Lower leg skin (tissue), 4 donors: ENCODE data around the gene RASSF4. TPM values are rescaled to one million over a fixed set of nuclear protein-coding genes. Genes with fewer than 3 reads are reported as not detected.

Experiments used
- DNase-seq, 2 donors: peaks; one replicate each; pipeline ENCODE4 v3.0.0-alpha.2; 2019; ENCODE audit warnings: low spot score in 2 of 2
- H3K4me3 ChIP-seq: fragments of 200-600 bp; sonication (generic); 2 replicates; pipeline ENCODE4 v1.5.1; 2017; ENCODE audit warnings: mild to moderate bottlenecking, low read depth; ENCODE audit not compliant: poor library complexity, severe bottlenecking
- CTCF ChIP-seq, 3 donors: fragments of 450-650 bp; IDR thresholded peaks; one replicate each; pipeline ENCODE4 v1.5.1; 2016; ENCODE audit warnings: antibody characterized with exemption in 3 of 3, mild to moderate bottlenecking in 3 of 3, moderate library complexity in 2 of 3
- POLR2A ChIP-seq, 2 donors: fragments of 450-650 bp; IDR thresholded peaks; one replicate each; pipeline ENCODE4 v1.6.1; 2016 to 2017; ENCODE audit warnings: antibody characterized with exemption in 2 of 2, mild to moderate bottlenecking in 1 of 2, moderate library complexity in 1 of 2
- WGBS, 2 donors: methylation state at CpG; one replicate each; pipeline ENCODE4 v1.1.5; 2018; 5-methylcytosine and 5-hydroxymethylcytosine counted together
- intact Hi-C: fragments of 100-400 bp; cut with DNase I; formaldehyde crosslinking; loops from one replicate; pipeline ENCODE4 v1.15.0; 2023; ENCODE audit warnings: low total_unique reads
- total RNA-seq, 4 donors: library from RNA; depleted of rRNA; stranded (reverse); fragments of >200 nt; gene quantifications; one replicate each; pipeline ENCODE4 v1.1.0, GENCODE V29; 2016

The RASSF4 gene
- total RNA-seq, 4 donors from 2014 or later = 4.4 to 11.0 (median 8.9) TPM

- no peak overlapping the region for H3K4me3 ChIP-seq
- 94 to 98% methylated on average over 4 of the region's 4 CpGs for WGBS, 2 donors
- peak in 1 of 2 donors; percentile 6 for DNase-seq
- intact Hi-C loops = no loop called here
- no peak for TF ChIP-seq POLR2A (IDR thresholded peaks at IDR 0.05)
- TF ChIP-seq CTCF (IDR thresholded peaks at IDR 0.05) = no peak
Observed at GRCh38 chr10:44956717-44957706, 2.6 kb upstream of the RASSF4 start.

- peak overlapping the region; percentile 66 for H3K4me3 ChIP-seq
- DNase-seq = peak; percentile 46 to 78
- intact Hi-C loops = no loop called here
- WGBS, 2 donors = 22 to 23% methylated on average over 5 of the region's 5 CpGs
- TF ChIP-seq CTCF (IDR thresholded peaks at IDR 0.05) = no peak
- no peak for TF ChIP-seq POLR2A (IDR thresholded peaks at IDR 0.05)
Observed at GRCh38 chr10:44958196-44958897, 1.3 kb upstream of the RASSF4 start.

- 5 to 7% methylated on average over 6 of the region's 6 CpGs for WGBS, 2 donors
- TF ChIP-seq CTCF (IDR thresholded peaks at IDR 0.05) = no peak
- TF ChIP-seq POLR2A (IDR thresholded peaks at IDR 0.05) = no peak
- no peak for DNase-seq
- H3K4me3 ChIP-seq = peak overlapping the region; percentile 66
- intact Hi-C loops = no loop called here
Observed at GRCh38 chr10:44958898-44959246, 730 bp upstream of the RASSF4 start.

- 55 to 59% methylated on average over 8 of the region's 8 CpGs for WGBS, 2 donors
- intact Hi-C loops = no loop called here
- peak overlapping the region; percentile 46 for H3K4me3 ChIP-seq
- no peak for TF ChIP-seq CTCF (IDR thresholded peaks at IDR 0.05)
- TF ChIP-seq POLR2A (IDR thresholded peaks at IDR 0.05) = no peak
- DNase-seq = no peak
Observed at GRCh38 chr10:44960088-44960460, 472 bp downstream of the RASSF4 start.

GRCh38 chr10:44960482-44961229 is 1.1 kb downstream of the RASSF4 start:
- DNase-seq = peak; percentile 14 to 50
- 82 to 85% methylated on average over 7 of the region's 7 CpGs for WGBS, 2 donors
- H3K4me3 ChIP-seq = peak overlapping the region; percentile 46
- TF ChIP-seq CTCF (IDR thresholded peaks at IDR 0.05) (no peak), POLR2A (IDR thresholded peaks at IDR 0.05) (no peak)
- intact Hi-C loops = no loop called here
